ENCODE results near the gene WDFY4.

DNA sequence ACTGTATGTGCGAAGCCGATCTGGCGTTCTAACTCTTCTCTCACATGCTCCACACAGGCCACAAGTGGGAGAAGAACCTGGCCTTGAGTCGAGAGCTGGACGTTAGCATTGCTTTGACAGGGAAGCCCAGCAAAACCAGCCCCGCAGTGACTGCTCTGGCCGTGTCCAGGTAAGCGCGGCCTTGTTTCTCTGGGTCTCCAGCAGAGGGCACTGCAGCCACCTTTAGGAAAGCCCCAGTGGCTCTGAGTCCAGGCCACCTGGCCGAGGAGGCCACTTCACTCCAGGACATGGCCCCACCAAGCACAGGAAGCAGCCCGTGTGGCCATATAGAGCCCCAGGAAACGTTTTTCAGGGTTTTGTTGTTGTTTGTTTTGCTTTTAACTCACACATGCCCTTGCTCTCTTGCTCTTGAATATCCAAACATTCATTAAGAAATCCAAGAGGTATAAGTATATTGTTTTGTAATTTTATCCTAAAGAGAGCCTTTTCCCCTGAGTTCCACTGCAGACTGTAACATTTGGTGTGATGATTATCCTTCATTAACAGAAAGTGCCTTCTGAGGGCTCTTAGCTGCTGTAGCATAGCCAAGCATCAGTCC lies 296.7 kb downstream of the WDFY4 start:
- TF ChIP-seq, protein P1, sequence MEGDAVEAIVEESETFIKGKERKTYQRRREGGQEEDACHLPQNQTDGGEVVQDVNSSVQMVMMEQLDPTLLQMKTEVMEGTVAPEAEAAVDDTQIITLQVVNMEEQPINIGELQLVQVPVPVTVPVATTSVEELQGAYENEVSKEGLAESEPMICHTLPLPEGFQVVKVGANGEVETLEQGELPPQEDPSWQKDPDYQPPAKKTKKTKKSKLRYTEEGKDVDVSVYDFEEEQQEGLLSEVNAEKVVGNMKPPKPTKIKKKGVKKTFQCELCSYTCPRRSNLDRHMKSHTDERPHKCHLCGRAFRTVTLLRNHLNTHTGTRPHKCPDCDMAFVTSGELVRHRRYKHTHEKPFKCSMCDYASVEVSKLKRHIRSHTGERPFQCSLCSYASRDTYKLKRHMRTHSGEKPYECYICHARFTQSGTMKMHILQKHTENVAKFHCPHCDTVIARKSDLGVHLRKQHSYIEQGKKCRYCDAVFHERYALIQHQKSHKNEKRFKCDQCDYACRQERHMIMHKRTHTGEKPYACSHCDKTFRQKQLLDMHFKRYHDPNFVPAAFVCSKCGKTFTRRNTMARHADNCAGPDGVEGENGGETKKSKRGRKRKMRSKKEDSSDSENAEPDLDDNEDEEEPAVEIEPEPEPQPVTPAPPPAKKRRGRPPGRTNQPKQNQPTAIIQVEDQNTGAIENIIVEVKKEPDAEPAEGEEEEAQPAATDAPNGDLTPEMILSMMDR (IDR thresholded peaks at IDR 0.05), result peak in 5 of 7 experiments; percentile 40 to 73 (median 68)
- TF ChIP-seq POLR2A (IDR thresholded peaks at IDR 0.05), result no peak
- no peak for TF ChIP-seq POLR2AphosphoS5 (IDR thresholded peaks at IDR 0.05)
